Stimulated activated naive CD4-positive, alpha-beta T cell (primary cell): Measurements from ENCODE around the gene PPP1R15B.
A peak's percentile ranks its signal among the peaks of the same experiment; 100 is the strongest.

ENCODE experiments used
- DNase-seq, 6 experiments: peaks; one replicate each; lab custom pipeline; 2025; lab: John Stamatoyannopoulos, UW

PPP1R15B gene

GRCh38 chr1:204420039-204421004 lies 8.7 kb upstream of the PPP1R15B start:
- DNase-seq: no peak

GRCh38 chr1:204419064-204419403 lies 7.4 kb upstream of the PPP1R15B start:
- no peak for DNase-seq

- DNase-seq: no peak
Observed at GRCh38 chr1:204418174-204419063, 6.8 kb upstream of the PPP1R15B start.

GRCh38 chr1:204417074-204417997 lies 5.7 kb upstream of the PPP1R15B start:
- DNase-seq: no peak

- DNase-seq: no peak
Observed at GRCh38 chr1:204416589-204417073, 5.0 kb upstream of the PPP1R15B start.

GRCh38 chr1:204415351-204415750 lies 3.7 kb upstream of the PPP1R15B start:
- no peak for DNase-seq

GRCh38 chr1:204414016-204414415 lies 2.4 kb upstream of the PPP1R15B start:
- DNase-seq: no peak

GRCh38 chr1:204413170-204413535 lies 1.5 kb upstream of the PPP1R15B start:
- no peak for DNase-seq

GRCh38 chr1:204410688-204411450 lies 748 bp downstream of the PPP1R15B start:
- DNase-seq: peak in 4 of 6 experiments; percentile 32 to 63 (median 38)

- DNase-seq: no peak
Observed at GRCh38 chr1:204409836-204410687, 1.6 kb downstream of the PPP1R15B start.

- no peak for DNase-seq
Observed at GRCh38 chr1:204409123-204409522, 2.5 kb downstream of the PPP1R15B start.

- DNase-seq: no peak
Observed at GRCh38 chr1:204408602-204409001, 3.0 kb downstream of the PPP1R15B start.

- peak in 4 of 6 experiments; percentile 13 to 39 (median 28) for DNase-seq
Observed at GRCh38 chr1:204408074-204408507, 3.5 kb downstream of the PPP1R15B start.

- DNase-seq: no peak
Observed at GRCh38 chr1:204407295-204407971, 4.2 kb downstream of the PPP1R15B start.

- no peak for DNase-seq
Observed at GRCh38 chr1:204406621-204407020, 5.0 kb downstream of the PPP1R15B start.

GRCh38 chr1:204405988-204406387 lies 5.6 kb downstream of the PPP1R15B start:
- DNase-seq: no peak

- no peak for DNase-seq
Observed at GRCh38 chr1:204404629-204405028, 7.0 kb downstream of the PPP1R15B start.

- DNase-seq: no peak
Observed at GRCh38 chr1:204402391-204402790, 9.2 kb downstream of the PPP1R15B start.

GRCh38 chr1:204401730-204402129 lies 9.9 kb downstream of the PPP1R15B start:
- DNase-seq: no peak
